ENCODE measurements around the gene DLGAP1. TPM values are rescaled to one million over a fixed set of nuclear protein-coding genes. Genes with fewer than 3 reads are reported as not detected.
"Not testable (repeated sequence)": the region's sequence is repeated elsewhere in the genome, so short reads cannot be mapped to it uniquely, and the experiment has no call there.

Gene DLGAP1
- total RNA-seq, 4 donors from 2014 or later: 2.0 to 4.7 (median 2.1) TPM; not detected in 1

DNA sequence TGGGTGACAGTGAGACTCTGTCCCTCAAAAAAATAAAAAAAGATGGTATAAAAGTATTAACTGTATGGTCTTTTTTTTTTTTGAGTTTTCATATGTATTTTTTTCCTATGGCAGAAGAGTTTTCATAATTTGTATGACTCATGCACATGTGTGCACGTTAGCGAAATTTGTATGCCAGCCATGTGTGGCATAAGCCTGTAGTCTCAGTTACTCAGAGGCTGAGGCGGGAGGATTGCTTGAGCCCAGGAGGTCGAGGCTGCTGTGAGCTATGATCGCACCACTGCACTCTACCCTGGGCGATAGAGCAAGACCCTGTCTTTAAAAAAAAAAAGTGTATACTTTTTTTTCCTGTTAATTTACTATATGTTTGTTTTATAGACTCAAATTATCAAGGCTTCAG lies 844.3 kb downstream of the DLGAP1 start:
- Histone ChIP-seq H3K4me1 (peaks cover 12% of the 10 kb centered on the region), H3K4me3 (no peak overlapping the region), H3K36me3 (no peaks in the 10 kb centered on the region), H3K27ac (no peak overlapping the region), H3K9me3 (no peaks in the 10 kb centered on the region), H3K27me3 (no peaks in the 10 kb centered on the region)
- TF ChIP-seq POLR2A (IDR thresholded peaks at IDR 0.05) (no peak), EP300 (IDR thresholded peaks at IDR 0.05) (no peak), POLR2AphosphoS5 (IDR thresholded peaks at IDR 0.05) (no peak)
- TF ChIP-seq, protein P1, sequence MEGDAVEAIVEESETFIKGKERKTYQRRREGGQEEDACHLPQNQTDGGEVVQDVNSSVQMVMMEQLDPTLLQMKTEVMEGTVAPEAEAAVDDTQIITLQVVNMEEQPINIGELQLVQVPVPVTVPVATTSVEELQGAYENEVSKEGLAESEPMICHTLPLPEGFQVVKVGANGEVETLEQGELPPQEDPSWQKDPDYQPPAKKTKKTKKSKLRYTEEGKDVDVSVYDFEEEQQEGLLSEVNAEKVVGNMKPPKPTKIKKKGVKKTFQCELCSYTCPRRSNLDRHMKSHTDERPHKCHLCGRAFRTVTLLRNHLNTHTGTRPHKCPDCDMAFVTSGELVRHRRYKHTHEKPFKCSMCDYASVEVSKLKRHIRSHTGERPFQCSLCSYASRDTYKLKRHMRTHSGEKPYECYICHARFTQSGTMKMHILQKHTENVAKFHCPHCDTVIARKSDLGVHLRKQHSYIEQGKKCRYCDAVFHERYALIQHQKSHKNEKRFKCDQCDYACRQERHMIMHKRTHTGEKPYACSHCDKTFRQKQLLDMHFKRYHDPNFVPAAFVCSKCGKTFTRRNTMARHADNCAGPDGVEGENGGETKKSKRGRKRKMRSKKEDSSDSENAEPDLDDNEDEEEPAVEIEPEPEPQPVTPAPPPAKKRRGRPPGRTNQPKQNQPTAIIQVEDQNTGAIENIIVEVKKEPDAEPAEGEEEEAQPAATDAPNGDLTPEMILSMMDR (IDR thresholded peaks at IDR 0.05): no peak
- 66% methylated on average over 6 of the region's 6 CpGs for WGBS
- DNase-seq (ENCODE audit: low spot score in 2 of 2): peak; percentile 9 to 65

DNA sequence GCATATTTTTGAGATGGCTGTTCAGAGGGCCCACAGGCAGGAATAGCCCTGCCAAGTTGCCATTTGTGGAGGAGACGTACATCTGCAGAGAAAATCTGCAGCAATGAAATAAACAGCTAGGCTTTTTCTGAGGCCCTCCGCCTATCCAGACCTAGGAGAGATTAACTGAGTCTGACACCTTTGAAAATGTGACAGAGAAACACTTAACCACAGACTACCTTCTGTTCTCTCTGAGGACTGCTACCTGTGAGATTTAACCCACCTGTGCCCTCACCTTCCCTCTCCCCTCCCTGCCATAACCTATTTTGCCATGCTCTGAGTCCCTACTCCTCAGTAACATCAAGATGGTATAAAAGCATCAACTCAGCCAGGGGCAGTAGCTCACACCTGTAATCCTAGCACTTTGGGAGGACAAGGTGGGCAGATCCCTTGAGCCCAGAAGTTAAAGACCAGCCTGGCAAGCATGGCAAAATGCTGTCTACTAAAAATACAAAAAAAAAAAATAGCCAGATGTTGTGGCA lies 844.9 kb downstream of the DLGAP1 start:
- TF ChIP-seq POLR2AphosphoS5 (IDR thresholded peaks at IDR 0.05) (no peak), EP300 (IDR thresholded peaks at IDR 0.05) (no peak), POLR2A (IDR thresholded peaks at IDR 0.05) (no peak)
- TF ChIP-seq, protein P1 (IDR thresholded peaks at IDR 0.05): no peak
- H3K4me1 ChIP-seq: peaks cover 18% of the 10 kb centered on the region
- H3K9me3 ChIP-seq: no peaks in the 10 kb centered on the region

DNA sequence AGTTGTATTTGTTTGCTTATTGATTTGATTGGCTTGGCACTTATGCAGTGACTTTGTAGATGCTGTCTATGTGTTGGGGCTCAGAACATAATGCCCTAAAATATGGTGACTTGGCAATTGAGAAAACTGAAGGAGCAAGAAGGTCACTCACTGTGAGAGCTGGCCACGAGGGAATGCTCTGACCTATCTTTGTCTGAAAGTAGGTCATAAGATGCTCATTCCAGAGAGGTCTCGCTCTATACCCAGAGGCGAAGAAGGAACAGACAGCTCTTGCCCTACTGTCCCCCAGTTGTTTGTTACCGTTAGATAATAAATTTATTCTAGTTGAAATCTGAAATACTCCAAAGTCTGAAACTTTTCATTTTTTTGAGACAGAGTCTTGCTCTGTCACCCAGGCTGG lies 846.6 kb downstream of the DLGAP1 start:
- no peak for DNase-seq (ENCODE audit: low spot score in 2 of 2)
- Histone ChIP-seq H3K27me3 (no peaks in the 10 kb centered on the region), H3K36me3 (no peaks in the 10 kb centered on the region), H3K4me3 (no peak overlapping the region), H3K9me3 (no peaks in the 10 kb centered on the region), H3K27ac (no peak overlapping the region), H3K4me1 (peaks cover 35% of the 10 kb centered on the region)
- 91% methylated on average over 4 of the region's 4 CpGs for WGBS
- TF ChIP-seq EP300 (IDR thresholded peaks at IDR 0.05) (no peak), POLR2AphosphoS5 (IDR thresholded peaks at IDR 0.05) (no peak), POLR2A (IDR thresholded peaks at IDR 0.05) (no peak)
- TF ChIP-seq, protein P1 (IDR thresholded peaks at IDR 0.05): no peak

More for the DNA sequence above, 844.9 kb downstream of the DLGAP1 start:
- no peaks in the 10 kb centered on the region for H3K27me3 ChIP-seq
- WGBS: 87% methylated on average over 2 of the region's 2 CpGs
- DNase-seq (ENCODE audit: low spot score in 2 of 2): no peak
- no peak overlapping the region for H3K27ac ChIP-seq
- H3K36me3 ChIP-seq: no peaks in the 10 kb centered on the region
- H3K4me3 ChIP-seq: no peak overlapping the region

DNA sequence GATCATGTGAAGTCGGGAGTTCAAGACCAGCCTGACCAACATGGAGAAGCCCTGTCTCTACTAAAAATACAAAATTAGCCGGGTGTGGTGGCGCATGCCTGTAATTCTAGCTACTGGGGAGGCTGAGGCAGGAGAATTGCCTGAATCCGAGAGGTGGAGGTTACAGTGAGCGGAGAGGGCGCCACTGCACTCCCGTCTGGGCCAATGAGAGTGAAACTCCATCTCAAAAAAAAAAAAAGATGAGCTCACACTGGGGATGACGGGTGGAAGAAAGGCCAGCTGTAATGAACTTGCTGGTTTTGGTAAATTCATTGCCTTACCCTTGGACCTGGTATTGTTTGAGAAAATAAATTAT lies 847.0 kb downstream of the DLGAP1 start:
- H3K27ac ChIP-seq; H3K4me3 ChIP-seq; H3K36me3 ChIP-seq; H3K9me3 ChIP-seq; DNase-seq (ENCODE audit: low spot score in 2 of 2); H3K27me3 ChIP-seq: not testable (repeated sequence)
- H3K4me1 ChIP-seq: peaks cover 39% of the 10 kb centered on the region
- WGBS: 96% methylated on average over 7 of the region's 8 CpGs

DNA sequence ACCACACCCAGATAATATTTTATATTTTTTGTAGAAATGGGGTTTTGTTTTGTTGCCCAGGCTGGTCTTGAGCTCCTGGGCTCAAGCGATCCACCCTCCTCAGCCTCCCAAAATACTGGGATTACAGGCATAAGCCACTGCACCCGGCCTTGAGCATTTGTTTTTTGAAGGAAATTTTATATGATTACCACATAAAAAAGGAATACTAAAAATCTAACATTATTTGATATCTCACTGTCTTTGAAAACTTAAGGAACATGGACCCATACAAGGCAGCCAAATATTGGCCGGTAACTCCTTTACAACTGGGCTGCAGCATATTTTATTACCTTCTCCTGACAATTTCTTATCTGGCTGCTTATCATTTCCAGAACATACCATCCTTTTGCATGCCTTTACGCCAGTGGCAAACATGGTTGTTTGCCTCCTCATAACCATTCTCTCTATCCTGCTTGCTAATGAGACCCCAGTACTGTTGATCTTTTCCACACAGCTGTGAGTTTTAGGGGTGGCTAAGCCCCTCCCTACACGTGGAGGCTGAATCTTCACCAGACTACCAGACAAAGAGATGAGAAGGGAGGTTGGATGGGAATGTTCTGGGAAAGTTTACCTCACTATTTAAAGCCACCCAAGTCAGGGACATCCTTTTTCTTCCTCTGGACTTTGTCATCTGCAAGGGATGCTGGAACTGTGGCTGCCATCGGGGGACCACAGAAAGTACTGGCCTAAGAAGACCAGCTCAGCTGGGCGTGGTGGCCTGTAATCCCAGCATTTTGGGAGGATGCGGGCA lies 847.6 kb downstream of the DLGAP1 start:
- DNase-seq (ENCODE audit: low spot score in 2 of 2): no peak
- Histone ChIP-seq H3K4me3 (no peak overlapping the region), H3K27ac (no peak overlapping the region), H3K9me3 (no peaks in the 10 kb centered on the region), H3K27me3 (no peaks in the 10 kb centered on the region), H3K4me1 (peaks cover 45% of the 10 kb centered on the region), H3K36me3 (no peaks in the 10 kb centered on the region)
- WGBS: 85% methylated on average over 8 of the region's 8 CpGs
- no peak for TF ChIP-seq EP300 (IDR thresholded peaks at IDR 0.05)
- TF ChIP-seq POLR2AphosphoS5 (IDR thresholded peaks at IDR 0.05): no peak
- TF ChIP-seq, protein P1 (IDR thresholded peaks at IDR 0.05): no peak
- no peak for TF ChIP-seq POLR2A (IDR thresholded peaks at IDR 0.05)

DNA sequence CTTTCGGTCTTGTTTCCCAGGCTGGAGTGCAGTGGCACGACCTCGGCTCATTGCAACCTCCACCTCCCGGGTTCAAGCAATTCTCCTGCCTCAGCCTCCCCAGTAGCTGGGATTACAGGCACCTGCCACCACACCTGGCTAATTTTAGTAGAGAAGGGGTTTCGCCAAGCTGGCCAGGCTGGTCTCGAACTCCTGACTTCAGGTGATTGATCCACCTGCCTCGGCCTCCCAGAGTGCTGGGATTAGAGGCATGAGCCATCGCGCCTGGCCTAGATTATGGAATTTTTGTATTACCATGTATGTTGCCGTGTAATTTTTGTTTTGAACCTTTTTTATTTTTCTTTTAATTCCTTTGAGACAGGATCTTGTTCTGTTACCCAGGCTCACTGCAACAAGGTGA lies 848.2 kb downstream of the DLGAP1 start:
- not testable (repeated sequence) for H3K9me3 ChIP-seq; H3K36me3 ChIP-seq; DNase-seq (ENCODE audit: low spot score in 2 of 2); H3K27me3 ChIP-seq; H3K4me3 ChIP-seq; H3K27ac ChIP-seq
- 86% methylated on average over 10 of the region's 10 CpGs for WGBS
- H3K4me1 ChIP-seq: peaks cover 44% of the 10 kb centered on the region
